DMS53 treated with DMSO at 0.1 percent for 48 hours (cell line): ENCODE results near the gene ANO6.
"Not testable (repeated sequence)": the region's sequence is repeated elsewhere in the genome, so short reads cannot be mapped to it uniquely, and the experiment has no call there.

ENCODE experiments used
- DNase-seq: peaks from one replicate; lab custom pipeline; 2025; ENCODE audit not compliant: unreplicated experiment; lab: John Stamatoyannopoulos, UW

Gene ANO6

DNA sequence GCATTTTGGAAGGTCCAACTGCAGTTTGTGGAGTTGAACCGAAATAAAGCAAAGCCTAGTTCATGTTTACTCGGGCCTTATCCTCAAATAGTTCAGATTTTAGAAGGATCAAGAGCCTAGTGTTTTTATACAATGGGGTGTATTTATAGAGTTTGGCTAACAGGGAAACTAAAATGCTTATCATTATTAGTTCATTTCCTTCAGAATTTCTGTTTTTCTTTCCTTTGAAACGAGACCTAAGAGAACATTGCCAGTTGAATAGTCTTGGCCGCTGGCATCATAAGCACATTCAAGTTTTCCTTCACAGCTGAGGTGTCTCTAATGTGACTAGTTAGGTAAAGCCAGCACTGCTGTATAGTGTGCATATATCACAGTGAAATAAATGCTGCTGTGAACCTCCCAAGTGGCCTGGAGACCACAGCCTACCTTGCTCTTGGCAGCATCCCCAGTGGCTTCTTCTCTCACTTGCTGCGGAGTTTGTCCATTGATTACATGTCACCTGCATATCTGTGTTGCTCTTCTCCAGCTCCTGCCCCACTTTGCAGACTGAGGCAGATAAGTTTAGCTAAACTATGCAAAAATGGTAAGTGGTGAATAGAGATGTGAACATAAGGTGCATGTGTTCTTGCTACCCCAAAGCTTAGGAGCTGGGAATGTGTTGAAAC is 88.8 kb downstream of the ANO6 start:
- DNase-seq: no peak

DNA sequence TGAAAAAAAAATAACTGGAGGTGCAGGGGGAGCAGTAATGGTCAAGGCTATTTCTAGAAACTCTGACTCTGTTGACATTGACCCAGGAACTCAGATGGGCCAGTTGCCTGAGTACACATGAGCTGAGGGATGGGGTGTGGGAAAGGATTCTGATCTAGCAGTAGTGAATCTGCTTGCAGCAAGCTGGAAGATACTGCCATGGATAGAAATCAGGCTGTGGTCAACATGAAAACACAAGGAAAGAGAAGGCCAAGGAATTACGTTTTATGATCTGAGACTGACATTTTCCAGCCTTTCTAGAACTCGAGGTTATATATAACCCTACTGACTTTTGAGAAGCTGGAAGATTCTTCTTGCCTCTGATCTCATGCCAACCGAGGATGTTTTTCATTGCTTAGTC is 90.0 kb downstream of the ANO6 start:
- no peak for DNase-seq

- DNase-seq: no peak
Measured at GRCh38 chr12:45309836-45310626, 94.1 kb downstream of the ANO6 start.

DNA sequence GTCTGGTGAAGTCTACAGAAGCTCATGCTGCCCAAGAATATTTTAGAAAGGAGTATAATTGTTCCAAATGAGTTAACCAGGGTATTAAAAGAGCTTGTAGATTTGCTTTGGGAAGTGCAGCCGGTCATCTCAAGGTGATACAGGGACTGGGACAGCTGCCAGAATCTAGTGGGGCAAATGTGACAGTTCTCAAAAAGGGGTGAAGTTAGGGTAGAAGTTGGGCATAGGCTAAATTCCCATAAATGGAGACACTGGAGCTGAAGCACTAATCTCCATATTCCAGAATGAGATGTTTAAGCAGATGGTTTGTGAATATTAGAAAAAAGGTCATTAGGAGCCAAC is 94.7 kb downstream of the ANO6 start:
- DNase-seq: no peak

- no peak for DNase-seq
Measured at GRCh38 chr12:45312012-45312411, 96.1 kb downstream of the ANO6 start.

- DNase-seq: no peak
Measured at GRCh38 chr12:45314770-45315169, 98.9 kb downstream of the ANO6 start.

GRCh38 chr12:45315462-45315861 is 99.6 kb downstream of the ANO6 start:
- no peak for DNase-seq

DNA sequence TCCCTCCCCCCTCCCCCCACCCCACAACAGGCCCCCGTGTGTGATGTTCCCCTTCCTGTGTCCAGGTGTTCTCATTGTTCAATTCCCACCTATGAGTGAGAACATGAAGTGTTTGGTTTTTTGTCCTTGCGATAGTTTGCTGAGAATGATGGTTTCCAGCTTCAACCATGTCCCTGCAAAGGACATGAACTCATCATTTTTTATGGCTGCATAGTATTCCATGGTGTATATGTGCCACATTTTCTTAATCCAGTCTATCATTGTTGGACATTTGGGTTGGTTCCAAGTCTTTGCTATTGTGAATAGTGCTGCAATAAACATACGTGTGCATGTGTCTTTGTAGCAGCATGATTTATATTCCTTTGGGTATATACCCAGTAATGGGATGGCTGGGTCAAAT is 101.4 kb downstream of the ANO6 start:
- DNase-seq: not testable (repeated sequence)

DNA sequence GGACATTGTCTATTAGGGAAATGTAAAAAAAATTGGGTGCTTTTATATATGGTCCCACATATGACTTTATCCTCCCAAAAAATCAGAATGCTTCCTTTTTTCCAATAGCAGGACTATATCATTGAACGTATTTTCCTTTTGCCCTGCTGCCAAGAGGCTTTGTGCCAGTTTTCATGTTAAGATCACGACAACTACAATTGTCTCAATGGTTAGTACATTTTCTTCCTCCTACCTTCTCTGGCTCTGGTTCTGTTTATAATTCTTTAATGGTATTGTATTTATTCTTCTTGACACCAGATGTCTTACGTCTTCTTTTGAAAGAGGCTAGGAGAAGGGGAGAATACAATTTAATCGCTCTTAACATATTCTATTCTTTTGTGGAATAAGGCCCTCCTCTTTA is 106.9 kb downstream of the ANO6 start:
- no peak for DNase-seq

- DNase-seq: no peak
Measured at GRCh38 chr12:45324391-45324790, 108.5 kb downstream of the ANO6 start.

DNA sequence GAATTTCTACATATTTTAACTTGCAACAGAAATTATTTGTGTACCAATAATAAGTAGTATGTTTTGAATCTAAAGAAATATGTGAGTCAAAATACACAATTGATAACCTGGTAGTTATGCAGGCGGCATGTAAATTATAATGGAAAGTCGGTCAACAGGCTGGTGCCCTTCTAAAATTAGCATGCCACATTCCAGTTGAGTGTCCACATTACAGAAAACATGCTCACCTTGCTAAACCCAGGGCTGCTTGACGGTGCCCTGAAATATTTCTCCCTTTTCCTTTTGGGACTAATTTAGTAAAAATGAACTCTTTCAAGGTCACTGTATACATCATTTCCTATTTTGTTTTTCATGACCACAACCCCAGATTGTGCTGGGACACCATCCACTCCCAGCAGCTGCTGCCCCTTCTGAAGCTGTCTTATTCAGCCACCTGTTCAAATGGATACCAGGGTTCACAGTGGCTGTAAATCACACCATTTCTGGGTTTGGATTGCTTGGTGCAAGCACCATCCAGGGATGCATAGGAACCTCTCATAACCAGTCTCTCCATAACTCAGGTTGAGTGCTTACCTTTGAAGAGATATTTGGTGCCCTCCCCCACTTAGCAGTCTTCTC is 110.6 kb downstream of the ANO6 start:
- DNase-seq: no peak

DNA sequence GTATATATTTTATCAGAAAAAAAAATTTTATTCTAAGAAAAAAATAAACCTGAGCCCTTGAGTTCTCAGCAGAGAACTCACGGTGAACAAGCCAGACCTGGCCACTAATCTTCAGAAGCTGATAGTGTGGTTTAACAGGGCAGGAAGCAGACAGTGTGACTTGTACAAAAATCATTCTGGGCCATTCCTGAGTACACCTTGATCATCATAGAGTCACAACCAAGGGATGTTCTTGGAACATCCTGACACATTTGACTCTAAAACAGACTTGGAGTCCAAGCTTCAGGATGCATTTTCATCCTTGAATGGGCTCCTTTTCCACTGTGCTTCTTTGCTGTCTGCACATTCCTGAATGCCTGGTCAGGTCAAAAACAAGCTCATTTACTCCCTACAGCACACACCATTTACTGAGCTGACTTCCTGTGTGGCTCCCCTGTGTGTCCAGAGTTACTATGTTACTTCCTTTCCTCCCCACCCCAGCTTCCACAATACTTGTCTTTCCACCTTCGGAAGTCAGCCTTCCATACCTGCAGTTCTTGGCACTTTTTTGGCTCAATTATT is 112.0 kb downstream of the ANO6 start:
- no peak for DNase-seq

DNA sequence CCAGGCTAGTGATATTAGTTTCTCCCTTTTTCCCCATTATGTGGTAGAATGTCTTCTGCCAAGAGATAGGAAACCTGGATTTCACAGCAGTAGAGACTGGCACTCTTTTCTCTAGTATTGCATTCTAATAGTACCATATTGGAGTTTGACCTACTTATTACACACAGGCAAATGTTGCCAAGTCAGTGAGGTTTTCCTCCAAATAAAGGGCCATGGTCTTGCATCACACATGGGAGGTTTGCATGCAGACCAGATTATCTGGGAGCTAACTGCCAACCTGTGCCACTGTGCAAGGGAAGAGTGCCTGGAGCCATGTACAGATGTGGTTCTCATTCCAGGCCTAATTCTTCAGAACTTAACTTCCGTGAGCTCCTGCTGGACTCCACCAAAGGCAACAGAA is 113.3 kb downstream of the ANO6 start:
- no peak for DNase-seq

DNA sequence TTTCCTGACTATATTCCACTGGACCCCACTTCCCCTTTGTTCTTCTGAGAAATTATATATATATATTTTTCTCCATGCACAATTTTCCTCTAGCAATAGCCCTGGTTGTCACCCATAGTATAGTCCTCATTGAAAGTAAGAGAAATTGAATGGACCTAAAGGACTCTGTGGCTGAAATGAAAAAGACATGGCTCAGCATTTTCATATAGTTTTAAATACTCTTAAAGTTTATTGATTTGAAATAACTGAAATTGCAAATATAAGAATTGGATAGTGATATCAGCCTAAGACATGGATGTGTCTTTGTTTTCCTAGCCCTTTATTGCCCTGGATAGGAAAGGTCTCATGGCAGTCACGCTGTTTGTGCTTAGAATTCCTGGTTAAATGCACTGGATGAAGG is 113.8 kb downstream of the ANO6 start:
- no peak for DNase-seq

DNA sequence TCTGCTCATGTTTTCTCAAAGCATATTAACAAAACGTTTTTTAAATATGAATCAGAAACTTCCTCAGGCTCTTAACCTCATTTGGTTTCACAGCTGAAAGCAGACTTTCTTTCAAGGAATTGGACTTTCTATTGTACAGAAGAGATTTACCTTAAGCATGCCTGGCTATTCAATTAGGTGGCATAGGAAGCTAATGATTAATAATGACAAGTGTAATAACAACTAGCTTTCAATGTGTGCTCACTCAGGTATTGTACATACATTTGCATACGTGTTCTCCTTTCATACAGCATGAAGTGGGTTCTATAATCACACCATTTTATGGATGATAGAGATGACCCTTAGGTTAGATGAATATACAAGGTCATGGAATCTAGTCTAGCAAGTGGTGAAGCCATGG is 115.7 kb downstream of the ANO6 start:
- no peak for DNase-seq

DNA sequence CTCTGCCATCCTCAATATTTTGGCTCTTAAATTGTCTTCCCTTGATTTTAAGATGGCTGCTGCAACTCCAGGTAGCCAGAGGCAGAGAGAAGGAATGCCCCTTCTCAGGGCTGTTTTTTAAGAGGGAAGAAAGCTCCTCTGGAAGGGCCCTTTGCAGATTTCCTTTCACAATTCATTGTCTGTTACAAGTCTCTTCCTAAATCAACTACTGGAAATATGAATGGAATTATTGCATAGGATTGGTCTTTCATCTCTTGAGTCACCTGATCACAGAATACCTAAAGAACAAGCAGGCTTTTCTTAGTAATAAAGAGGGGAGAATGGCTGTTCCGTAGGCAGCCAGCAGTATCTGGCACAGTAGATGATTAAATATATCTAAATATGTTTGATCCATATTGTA is 118.5 kb downstream of the ANO6 start:
- no peak for DNase-seq

- peak; percentile 49 for DNase-seq
Measured at GRCh38 chr12:45336331-45336730, 120.4 kb downstream of the ANO6 start.

DNA sequence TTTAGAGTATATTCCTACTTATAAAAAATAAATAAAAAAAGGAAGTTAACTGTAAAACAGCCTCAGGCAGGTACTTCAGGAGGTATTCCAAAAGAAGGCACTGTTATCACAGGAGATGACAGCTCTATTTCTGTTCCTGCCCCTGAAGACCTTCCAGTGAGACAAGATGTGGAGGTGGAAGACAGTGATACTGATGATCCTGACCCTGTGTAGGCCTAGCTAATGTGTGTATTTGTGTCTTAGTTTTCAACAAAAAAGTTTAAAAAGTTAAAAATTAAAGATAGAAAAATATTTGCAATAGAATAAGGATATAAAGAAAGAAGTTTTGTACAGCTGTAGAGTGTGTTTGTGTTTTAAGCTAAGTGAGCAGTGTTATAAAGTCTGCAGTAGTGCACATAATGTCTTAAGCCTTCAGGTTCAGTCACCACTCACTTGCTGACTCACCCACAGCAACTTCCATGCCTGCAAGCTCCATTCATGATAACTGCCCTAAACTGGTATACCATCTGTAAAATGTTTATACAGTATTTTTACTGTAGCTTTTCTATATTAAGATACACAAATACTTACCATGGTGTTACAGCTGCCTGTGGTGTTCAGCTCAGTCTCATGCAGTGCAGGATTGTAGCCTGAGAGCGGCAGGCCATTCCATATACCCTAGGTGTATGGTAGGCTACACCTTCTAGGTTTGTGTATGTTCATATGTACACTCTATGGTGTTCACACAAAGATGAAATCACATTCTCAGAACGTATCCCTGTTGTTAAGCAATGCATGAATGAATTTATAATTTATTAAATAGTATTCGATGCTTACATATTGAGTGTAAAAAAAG is 121.1 kb downstream of the ANO6 start:
- DNase-seq: peak; percentile 75

DNA sequence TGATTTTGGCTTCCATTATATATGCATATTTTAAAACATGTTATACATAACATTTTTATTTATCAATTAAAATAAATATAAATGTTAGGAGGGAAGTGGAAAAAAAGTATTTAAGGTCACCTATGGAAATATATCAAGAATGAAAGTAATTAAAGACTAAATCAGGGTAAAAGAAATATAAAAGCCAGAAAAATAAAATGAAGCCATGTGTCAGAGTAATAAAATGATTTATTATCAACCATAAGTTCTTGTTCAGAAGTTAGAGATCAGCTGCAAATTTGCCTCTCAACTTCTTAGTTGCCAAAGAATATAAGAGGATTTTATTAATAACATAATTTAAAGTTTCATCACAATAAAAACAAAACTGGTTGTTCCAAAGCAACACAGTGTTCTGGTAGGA is 121.9 kb downstream of the ANO6 start:
- no peak for DNase-seq

DNA sequence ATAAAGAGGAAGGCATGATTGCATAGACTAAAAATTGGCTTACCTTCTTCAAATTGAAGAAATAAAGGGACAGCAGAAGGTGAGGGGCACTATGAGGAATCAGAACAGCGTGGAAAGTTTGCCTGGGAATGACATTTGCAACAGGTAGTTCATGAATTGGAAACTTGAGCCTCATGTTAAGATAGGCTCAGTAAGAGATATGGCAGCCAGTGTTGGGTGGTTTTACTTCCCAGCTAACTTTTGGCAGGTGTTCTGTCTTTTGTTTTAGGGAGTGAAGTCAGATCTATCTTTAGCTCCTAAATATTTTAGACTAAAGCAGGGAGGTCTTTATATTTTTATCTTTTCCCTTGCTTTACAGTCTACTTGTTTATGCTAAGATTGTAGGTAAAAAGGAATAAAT is 122.4 kb downstream of the ANO6 start:
- DNase-seq: no peak

- no peak for DNase-seq
Measured at GRCh38 chr12:45339035-45339434, 123.1 kb downstream of the ANO6 start.
